ENCODE data around the gene MEOX1.
"Not testable (repeated sequence)": the region's sequence is repeated elsewhere in the genome, so short reads cannot be mapped to it uniquely, and the experiment has no call there.

Gene MEOX1

GRCh38 chr17:43615330-43616028 is 46.2 kb downstream of the MEOX1 start:
- DNase-seq, result peak; percentile 54

GRCh38 chr17:43614561-43614960 is 47.2 kb downstream of the MEOX1 start:
- DNase-seq, result no peak

- DNase-seq, result no peak
These were observed 47.8 kb downstream of the MEOX1 start for GRCh38 chr17:43613917-43614316.

GRCh38 chr17:43612515-43612914 is 49.2 kb downstream of the MEOX1 start:
- DNase-seq, result no peak

GRCh38 chr17:43611230-43611969 is 50.3 kb downstream of the MEOX1 start:
- peak; percentile 12 for DNase-seq

GRCh38 chr17:43609613-43610385 is 51.9 kb downstream of the MEOX1 start:
- peak; percentile 87 for DNase-seq

- DNase-seq, result peak; percentile 35
These were observed 53.4 kb downstream of the MEOX1 start for GRCh38 chr17:43608313-43608712.

GRCh38 chr17:43604549-43604948 is 57.2 kb downstream of the MEOX1 start:
- DNase-seq, result no peak

GRCh38 chr17:43603321-43603720 is 58.4 kb downstream of the MEOX1 start:
- DNase-seq, result no peak

GRCh38 chr17:43602556-43602955 is 59.2 kb downstream of the MEOX1 start:
- not testable (repeated sequence) for DNase-seq

GRCh38 chr17:43601280-43602039 is 60.3 kb downstream of the MEOX1 start:
- no peak for DNase-seq

GRCh38 chr17:43599835-43600234 is 61.9 kb downstream of the MEOX1 start:
- DNase-seq, result peak; percentile 92

GRCh38 chr17:43599046-43599395 is 62.7 kb downstream of the MEOX1 start:
- DNase-seq, result no peak

GRCh38 chr17:43598357-43599045 is 63.2 kb downstream of the MEOX1 start:
- no peak for DNase-seq

GRCh38 chr17:43597624-43598356 is 63.9 kb downstream of the MEOX1 start:
- DNase-seq, result no peak

GRCh38 chr17:43595466-43595865 is 66.3 kb downstream of the MEOX1 start:
- no peak for DNase-seq

GRCh38 chr17:43591779-43592562 is 69.8 kb downstream of the MEOX1 start:
- no peak for DNase-seq

GRCh38 chr17:43591001-43591400 is 70.7 kb downstream of the MEOX1 start:
- no peak for DNase-seq

Measured in MV-4-11 (cell line).